HG02840 (cell line): ENCODE data around the gene TAF7.
"Not testable (repeated sequence)": the region's sequence is repeated elsewhere in the genome, so short reads cannot be mapped to it uniquely, and the experiment has no call there.

ENCODE experiments used
- ATAC-seq: cut with Tn5 transposase; IDR thresholded peaks from one replicate; pipeline ENCODE4 v1.9.1; 2021; ENCODE audit warnings: mild to moderate bottlenecking, moderate library complexity, moderate number of reproducible peaks; ENCODE audit not compliant: unreplicated experiment, low FRiP score

TAF7 gene

DNA sequence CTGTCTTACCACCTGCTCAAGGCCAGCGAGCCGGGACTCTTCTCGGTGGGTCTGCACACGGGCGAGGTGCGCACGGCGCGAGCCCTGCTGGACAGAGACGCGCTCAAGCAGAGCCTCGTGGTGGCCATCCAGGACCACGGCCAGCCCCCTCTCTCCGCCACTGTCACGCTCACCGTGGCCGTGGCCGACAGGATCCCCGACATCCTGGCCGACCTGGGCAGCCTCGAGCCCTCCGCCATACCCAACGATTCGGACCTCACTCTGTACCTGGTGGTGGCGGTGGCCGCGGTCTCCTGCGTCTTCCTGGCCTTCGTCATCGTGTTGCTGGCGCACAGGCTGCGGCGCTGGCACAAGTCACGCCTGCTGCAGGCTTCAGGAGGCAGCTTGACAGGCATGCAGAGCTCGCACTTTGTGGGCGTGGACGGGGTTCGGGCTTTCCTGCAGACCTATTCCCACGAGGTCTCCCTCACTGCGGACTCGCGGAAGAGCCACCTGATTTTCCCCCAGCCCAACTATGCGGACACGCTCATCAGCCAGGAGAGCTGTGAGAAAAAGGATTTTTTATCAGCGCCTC, 20.3 kb upstream of the TAF7 start:
- ATAC-seq: not testable (repeated sequence)

DNA sequence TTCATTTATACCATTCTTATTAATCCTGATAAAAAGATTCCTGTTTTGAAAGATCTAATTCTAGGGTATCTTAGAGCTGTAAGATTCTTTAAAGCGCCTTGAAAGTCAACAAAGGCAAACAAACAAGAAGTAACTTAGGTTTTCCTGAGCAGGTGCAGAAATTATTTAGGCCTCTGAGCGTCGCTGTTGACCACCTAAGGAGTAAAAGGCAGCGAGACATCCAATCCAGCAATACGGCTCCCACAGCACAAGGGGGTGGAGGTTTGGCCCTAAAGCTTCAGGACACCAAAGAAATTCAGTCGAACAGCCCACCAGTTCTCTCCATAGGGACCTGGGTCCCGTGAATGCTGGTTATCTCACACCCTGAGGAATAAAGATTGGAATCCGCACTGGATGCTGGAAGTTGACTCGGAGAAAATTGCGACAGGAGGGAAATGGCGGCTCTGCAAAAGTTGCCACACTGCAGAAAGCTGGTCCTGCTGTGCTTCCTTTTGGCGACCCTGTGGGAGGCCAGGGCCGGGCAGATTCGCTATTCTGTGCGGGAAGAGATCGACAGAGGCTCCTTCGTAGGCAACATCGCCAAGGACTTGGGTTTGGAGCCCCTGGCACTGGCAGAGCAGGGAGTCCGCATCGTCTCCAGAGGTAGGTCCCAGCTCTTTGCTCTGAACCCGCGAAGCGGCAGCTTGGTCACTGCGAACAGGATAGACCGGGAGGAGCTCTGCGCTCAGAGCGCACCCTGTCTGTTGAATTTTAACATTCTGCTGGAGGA, 18.1 kb upstream of the TAF7 start, which contains the start of gene PCDHGA2:
PCDHGA2 (plus strand) TSS at position 223 of the 769 bp plus-strand sequence.
- no peak for ATAC-seq

DNA sequence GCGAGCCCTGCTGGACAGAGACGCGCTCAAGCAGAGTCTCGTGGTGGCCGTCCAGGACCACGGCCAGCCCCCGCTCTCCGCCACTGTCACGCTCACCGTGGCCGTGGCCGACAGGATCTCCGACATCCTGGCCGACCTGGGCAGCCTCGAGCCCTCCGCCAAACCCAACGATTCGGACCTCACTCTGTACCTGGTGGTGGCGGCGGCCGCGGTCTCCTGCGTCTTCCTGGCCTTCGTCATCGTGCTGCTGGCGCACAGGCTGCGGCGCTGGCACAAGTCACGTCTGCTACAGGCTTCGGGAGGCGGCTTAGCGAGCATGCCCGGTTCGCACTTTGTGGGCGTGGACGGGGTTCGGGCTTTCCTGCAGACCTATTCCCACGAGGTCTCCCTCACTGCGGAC, 12.0 kb upstream of the TAF7 start:
- ATAC-seq: not testable (repeated sequence)

DNA sequence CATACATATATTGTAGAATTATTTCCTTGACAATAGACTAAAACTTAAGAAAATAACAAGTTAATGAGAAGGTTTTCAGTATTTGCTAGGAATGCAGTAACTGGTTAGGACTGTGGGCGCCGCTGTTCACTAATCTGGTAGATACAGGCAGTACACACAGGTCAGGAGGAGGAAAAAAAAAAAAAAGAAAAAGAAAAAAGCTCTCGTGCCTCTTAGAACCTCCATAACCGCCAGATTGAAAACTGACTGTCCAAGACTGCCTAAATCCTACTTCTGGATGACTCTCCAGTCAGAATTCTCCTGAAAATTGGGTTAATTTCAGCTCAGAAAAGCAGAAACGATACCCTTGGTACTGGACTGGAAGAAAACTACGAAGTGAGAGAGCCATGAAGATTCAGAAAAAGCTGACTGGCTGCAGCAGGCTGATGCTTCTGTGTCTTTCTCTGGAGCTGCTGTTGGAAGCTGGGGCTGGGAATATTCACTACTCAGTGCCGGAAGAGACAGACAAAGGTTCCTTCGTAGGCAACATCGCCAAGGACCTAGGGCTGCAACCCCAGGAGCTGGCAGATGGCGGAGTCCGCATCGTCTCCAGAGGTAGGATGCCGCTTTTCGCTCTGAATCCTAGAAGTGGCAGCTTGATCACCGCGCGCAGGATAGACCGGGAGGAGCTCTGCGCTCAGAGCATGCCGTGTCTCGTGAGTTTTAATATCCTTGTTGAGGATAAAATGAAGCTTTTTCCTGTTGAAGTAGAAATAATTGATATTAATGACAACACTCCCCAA, 9.9 kb upstream of the TAF7 start, which contains the start of gene PCDHGA1:
PCDHGA1 (plus strand) TSS at position 216 of the 782 bp plus-strand sequence.
- no peak for ATAC-seq

DNA sequence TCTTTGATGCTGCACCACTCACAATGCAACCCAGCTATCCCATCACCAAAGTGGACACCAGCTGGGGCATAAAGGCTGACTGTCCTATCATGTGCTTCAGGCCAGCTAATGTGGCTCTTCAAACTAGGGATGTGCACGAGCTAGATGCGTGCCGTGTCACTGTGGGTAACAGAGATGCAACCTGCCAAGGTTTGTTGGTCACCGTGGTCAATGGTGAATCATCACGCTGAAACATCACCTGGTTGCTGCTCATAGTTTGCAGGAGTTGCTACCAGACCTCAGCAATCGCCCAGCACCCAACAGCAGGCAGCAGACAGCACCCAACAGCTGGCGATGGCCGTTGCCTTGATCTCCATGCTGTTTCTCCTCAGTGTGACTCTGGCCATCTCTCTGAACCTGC, 7.6 kb upstream of the TAF7 start:
- ATAC-seq: no peak

DNA sequence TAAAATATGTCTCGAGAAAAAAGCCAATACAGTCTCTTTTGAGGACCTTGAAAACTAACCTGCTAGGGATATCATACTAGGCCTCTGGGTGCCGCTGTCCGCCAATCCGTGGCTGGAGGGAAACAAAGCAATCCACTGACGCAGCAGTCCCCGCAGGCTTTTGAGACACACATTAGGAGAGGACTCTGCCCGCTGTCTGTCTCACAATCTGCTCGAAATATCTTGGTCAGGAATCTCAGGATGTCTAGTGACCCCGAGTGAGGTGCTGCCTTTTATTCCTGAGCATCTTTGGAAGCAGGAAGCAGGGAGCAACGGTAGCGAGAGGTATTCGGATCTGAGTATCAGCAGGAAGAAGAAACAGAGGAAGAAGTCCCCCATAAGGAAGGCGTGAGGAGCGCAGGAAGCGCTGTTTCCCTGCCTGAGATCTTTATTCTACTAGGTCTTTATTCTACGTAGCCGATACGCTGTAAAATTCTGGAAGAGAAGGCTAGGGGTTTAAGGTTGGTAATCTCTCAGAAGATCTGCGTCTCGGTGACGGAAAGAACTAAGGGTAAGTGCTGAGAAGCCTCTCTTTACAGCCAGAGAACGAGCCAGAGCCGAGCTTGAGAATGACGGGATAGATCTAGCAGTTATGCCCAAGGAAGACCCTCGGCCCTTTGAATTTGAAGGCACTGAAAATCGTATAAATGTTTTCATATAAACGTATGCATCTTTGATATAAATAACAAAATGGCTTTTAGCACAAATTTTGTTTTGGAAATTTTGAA, 5.7 kb upstream of the TAF7 start:
- ATAC-seq: peak; percentile 82

DNA sequence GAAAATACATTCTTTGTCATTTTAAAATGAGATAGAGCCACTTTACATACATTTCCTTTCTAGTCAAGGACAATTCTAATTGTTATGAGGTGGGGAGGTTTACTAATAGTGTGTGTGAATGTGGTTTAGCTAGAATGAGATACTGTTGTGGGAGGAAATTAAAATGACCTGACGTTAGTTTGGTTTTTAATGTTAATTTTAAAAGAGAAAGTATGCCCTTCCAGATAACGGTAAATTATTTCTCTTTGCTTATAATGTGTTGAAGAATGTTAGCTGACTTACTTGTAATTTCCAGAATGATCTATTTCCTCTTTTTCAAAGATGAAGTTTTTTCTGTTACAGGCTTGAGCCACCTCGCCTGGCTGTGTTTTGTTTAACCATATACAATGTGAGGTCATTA, 1.7 kb upstream of the TAF7 start:
- ATAC-seq: no peak

DNA sequence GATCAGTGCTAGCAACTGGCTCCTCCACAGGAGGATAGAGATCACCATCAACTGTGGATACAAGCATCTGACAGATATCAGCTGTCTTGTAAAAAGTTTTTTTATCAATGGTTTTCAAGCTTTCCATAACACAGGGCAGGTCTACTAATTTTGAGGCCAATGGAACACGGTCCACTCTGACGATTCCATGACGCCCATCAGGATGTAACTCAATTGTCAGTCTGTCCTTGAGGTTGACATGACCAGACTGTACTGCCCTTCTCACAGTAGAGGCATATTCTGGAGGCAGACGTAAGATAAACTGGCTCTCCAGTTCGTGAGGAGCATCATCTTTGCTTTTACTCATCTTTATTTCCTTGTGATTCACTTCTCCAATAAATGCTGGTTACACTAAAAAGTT, 885 bp downstream of the TAF7 start:
- ATAC-seq: no peak

DNA sequence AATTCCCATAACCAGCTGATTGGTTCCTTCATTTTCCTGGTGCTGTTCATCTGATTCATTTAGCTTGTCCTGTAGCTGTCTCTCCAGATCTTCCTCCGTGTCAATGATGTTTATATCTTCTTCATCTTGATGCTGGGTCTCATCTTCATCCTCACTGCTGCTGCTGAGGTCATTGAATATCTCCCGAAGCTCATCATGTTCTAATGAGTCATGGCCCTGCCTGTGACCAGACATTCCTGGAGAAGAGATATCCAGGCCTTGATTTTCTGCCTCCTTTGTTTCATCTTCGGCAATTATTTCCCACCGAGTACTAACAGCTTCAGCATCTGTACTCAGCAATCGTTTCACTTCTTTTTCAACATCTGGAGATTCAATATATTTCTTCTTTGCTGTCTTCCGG, 1.4 kb downstream of the TAF7 start:
- ATAC-seq: no peak

DNA sequence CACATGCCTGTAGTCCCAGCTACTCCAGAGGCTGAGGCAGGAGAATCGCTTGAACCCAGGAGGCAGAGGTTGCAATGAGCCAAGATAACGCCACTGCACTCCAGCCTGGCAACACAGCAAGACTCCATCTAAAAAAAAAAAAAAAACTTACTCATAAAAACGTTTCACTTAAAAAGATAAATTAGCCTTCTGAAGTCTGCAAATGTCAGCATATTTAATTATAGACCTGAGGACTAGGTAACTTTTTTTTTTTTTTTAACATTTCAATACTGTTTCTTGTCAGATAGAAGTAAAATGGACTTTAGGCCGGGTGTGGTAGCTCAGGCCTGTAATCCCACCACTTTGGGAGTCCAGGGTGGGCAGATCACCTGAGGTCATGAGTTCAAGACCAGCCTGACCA, 3.6 kb downstream of the TAF7 start:
- not testable (repeated sequence) for ATAC-seq

DNA sequence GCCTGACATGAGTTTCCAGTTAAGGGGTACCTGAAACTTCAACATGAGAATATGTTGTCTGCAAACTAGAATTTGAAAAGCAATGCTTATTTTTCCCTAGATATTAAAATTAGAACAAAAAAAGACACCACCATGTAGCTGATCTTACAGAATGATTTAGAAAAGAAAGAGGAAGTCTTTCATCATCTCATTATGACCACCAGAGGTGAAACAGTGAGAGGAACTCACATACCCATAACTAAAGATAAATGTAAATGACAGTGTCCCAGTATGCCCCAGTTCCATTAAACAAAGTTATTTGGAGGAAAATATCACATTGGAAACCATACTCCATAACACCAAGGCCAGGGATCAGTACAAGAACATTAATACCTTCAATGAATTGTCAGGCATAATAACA, 6.9 kb downstream of the TAF7 start:
- no peak for ATAC-seq

DNA sequence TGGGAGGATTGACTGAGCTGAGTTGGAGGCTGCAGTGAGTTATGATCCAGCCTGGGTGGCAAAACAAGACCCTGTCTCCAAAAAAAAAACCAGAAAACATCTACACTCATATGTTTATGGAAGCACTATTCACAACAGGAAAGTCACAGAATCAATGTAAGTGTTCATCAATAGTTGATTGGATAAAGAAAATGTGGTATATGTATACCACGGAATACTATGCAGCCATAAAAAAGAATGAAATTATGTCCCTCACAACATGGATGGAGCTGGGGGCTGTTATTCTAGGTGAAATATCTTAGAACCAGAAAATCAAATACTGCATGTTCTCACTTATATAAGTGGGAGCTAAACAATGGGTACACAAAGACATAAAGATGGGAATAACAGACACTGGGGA, 14.0 kb downstream of the TAF7 start:
- ATAC-seq: no peak

DNA sequence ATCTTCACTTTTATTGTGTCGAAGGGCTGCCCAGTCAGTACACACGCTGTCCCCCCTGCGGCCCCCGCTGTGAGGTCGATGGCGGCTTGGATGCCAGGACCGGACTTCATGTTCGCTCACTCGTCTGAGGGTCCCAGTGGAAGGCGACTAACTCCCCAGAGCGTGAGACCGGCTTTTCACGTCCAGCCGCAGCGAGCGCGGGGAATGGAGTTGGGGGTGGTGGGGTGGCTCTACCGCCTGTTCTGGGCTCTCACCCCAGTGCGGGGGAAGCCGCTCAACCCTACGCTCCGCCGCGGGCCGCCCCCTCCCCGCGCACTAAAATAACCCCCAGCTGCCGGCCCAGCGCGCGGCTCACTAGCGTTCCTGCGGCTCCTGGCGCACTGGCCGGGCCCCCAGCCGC, 16.8 kb downstream of the TAF7 start, which contains the start of gene SLC25A2:
SLC25A2 (minus strand) TSS at position 294 of the 400 bp plus-strand sequence; CDS start at position 110, 184 bp downstream.
- ATAC-seq: no peak

DNA sequence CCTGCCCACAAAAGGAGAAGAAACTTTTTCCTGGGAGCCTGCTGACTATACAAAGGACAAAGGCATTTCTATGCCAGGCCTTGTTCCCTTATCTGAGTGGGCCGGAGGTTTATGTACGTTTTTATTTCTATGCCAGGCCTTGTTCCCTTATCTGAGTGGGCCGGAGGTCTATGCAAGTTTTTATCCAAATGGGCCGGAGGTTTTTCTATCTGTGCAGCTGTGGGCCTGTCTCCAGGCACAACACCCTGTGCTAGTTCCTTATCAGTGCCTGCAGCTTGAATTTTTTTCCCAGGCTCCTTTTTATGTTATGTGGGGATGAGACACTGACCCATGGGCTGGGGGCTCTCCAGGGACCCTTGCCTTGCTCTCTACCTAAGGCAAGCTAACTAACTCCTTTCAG, 22.2 kb downstream of the TAF7 start:
- ATAC-seq: no peak

DNA sequence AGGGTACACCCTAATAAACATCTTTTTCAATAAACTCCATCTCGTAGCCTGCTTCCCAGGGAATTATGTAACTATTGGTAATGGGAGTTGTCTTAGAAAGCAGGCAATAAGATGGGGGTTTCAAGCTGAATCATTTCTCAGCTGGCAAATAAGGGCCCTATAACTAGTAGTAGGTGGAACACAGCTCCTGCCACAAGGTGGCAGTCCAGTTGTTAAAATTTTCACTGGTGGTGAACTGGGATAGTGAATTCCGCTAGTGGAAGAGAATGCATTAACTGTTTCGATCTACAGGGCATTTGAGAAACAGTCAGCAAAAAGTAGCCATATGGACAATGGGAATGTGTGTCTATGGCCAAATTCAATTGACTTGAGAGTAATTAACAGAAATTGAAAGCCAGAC, 47.7 kb downstream of the TAF7 start:
- no peak for ATAC-seq

DNA sequence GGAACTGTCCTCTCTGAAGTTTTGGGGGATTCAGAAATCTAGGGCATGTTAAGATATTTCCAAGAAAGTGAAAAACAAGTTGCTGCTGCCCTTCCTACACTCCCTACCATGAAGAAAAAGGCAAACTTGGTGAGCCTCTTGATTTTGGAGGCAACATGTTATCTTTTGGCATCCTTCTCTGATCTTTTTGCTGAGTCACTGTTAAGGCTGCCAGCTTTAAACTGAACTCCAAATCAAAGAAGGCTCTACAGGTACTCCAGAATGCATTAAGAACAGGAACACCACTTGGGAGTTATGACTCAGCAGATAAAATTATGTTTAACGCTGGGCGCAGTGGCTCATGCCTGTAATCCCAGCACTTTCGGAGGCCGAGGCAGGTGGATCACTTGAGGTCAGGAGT, 51.4 kb downstream of the TAF7 start:
- no peak for ATAC-seq
